Stimulated activated CD4-positive, alpha-beta T cell treated with anti-CD3 and anti-CD28 coated beads, Interleukin-4, amount 100 ng/mL, for 48 hours (primary cell): ENCODE data around the gene ASPSCR1.

Source experiments
- DNase-seq, 2 donors: peaks; one replicate each; pipeline ENCODE4 v3.0.0-alpha.2; 2020; ENCODE audit warnings: low read depth in 2 of 2

Gene ASPSCR1

DNA sequence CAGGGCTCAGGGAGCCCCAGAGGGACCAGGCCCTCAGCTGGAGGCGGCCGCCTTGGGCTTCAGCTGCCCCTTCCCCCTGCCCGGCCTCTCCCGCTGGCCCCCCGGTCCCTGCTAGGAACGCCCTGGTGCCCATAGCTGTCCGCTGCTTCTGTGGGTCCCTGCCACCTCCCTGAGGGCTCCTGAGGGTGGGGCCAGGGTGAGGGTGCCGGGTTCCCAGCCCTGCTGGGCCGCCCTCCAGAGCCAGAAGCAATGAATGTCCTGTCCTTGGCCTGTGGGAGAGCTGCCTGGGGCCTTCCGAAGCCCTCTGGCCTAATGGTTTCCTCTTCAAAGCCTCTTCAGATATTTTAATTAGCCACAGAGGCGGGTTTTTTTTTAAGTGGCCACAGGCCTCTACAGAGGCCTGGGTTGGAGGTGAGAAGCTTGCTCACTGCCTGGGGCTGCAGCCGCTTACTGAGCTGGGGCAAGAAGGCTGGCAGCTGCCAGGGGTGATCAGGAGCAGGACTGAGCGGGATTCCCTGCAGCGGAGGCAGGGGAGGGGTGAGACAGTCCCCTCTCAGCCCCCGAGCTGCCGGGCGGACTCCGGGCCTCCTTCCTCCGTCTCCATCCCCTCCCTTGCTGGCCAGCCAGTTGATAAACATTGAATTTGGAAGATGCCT is 35.3 kb downstream of the ASPSCR1 start:
- DNase-seq, result no peak

DNA sequence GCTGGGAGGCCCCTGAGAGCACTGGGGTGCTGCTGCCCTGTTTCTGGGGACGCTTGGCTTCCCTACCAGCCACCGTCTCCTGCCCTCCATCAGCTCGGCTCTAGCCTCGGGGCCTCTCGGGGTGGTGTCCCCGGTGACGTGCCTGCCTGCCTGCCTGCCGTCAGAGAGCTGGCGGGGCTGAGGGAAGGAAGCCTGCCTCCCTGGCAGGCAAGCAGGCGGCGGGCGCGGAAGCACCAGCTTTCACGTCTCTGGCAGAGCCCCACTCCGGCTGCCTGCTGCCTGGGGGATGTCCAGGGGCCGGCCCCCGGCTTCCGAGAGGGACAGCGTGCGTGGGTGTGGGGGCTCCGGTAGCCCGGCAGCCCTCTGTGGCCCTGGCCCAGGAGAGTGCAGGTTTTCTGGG is 35.9 kb downstream of the ASPSCR1 start:
- DNase-seq, result no peak

DNA sequence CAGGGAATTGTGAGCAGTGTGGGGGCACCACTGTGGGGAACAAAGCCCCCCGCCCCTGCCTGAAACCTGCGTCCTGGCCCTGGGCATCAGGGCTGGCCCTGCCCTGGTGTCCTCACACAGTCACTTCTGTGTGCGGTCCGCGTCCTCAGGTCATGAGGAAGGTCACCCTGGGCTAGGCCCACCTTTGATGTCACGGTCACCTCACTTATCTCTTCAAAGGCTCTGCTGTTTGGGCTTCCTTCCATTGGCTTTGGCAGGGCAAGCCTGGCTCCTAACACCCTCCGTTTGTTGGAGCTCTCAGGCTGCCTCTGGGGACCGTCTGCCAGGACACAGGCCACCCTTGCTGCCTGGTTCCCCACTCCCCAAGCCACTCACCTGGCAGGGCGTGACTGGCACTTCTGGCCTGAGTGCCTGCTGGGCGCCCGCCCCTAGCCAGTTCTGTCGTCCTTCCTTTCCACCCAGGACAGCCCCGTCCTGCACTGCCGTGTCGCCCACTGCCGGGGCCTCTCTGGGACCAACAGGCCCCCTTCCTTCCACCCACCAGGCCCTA is 36.4 kb downstream of the ASPSCR1 start:
- no peak for DNase-seq

DNA sequence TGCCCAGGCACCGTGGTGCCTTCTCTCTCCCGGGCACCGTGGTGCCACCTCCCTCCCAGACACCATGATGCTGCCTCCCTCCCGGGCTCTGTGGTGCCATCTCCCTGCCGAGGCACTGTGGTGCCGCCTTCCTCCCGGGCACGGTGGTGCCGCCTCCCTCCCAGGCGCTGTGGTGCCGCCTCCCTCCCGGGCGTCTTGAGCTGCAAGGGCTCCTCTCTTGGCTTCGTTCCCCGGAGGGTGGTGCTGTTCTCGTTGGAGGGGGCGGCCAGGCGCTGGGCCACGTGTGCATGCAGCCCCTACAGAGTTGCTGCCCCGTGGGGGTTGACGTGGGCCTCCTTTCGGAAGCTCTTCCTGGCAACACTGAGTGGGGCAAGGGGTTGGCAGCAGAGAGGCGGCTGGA is 37.0 kb downstream of the ASPSCR1 start:
- no peak for DNase-seq

DNA sequence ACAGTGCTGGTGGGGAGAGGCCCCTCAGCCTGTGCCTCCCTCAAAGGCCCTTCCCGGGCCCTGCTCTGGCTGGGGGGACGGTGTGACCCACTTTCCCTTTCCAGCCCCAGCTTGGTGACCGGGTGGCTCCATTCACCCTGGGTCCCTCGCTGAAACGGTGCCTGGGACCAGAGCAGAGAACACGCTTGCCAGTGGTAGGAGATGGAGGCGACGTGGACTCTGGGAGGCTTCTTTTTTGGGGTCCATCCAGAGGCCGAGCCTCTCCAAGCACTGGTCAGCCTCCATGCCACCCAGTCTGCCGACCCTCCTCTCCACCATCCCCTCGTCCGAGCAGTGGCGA is 37.5 kb downstream of the ASPSCR1 start:
- DNase-seq, result no peak

DNA sequence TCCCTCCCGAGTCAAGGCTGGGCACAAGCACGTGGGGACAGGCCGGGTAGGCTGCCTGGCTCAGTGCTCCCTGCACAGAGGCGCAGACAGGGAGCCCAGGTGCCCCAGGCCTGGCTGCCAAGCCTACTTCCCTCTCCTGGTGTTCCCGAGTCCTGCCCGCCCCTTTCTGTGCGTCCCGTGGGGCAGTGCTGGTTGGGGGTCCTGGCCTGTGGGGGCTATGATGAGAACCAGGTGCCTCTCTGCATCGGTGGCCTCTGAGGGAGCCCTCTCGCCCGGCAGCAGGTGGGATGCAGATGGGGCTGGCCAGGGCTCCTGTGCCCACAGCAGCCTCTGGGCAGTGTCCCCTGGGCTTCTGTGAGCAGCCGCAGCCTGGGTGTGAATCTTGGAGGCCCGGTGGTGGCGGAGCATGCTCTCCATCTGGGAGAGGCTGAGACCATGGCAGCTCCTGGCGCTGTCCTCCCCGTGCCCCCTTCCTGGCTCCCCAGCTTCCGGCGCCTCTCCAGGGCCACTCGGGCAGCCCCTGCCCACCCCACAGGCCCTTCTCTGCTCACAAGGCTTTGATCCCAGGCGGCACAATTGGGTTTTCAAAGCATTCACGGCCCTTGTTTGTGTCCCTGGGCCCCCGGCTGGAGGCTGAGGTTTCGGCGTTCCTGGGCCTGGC is 38.0 kb downstream of the ASPSCR1 start:
- no peak for DNase-seq

DNA sequence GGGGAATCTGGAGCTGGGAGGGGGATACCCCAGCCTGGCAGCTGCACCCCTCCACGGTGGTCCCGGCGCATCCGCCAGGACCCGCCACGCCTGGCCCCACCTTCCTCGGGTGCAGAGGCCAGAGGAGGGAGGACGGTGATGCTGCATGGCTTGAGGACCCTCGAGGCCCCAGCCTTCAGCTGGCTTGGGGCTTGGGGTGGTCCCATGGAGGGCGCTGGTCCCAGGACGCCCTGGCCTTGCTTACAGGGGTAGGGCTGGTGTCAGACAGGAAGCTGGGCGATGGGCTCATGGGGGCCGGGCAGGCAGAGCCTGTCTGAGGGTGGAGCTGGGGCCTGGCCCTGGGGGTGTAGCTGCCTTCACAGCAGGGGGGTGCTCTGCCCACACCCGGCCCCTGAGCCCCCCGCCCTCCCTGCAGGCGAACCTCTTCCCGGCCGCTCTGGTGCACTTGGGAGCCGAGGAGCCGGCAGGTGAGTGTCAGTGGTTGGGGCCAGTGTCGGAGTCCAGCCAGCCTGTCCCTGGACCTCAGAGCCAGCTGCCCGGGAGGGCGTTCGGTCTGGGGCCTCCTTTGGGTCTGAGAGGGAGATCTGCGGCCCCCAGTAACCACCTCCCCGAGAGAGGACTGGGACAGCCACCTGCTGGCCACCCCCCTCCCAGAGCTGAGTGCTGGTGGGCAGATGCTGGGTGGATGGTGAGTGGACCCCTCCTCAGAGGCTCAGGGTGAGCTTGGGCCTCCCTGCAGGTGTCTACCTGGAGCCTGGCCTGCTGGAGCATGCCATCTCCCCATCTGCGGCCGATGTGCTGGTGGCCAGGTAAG is 38.8 kb downstream of the ASPSCR1 start:
- DNase-seq, result no peak

DNA sequence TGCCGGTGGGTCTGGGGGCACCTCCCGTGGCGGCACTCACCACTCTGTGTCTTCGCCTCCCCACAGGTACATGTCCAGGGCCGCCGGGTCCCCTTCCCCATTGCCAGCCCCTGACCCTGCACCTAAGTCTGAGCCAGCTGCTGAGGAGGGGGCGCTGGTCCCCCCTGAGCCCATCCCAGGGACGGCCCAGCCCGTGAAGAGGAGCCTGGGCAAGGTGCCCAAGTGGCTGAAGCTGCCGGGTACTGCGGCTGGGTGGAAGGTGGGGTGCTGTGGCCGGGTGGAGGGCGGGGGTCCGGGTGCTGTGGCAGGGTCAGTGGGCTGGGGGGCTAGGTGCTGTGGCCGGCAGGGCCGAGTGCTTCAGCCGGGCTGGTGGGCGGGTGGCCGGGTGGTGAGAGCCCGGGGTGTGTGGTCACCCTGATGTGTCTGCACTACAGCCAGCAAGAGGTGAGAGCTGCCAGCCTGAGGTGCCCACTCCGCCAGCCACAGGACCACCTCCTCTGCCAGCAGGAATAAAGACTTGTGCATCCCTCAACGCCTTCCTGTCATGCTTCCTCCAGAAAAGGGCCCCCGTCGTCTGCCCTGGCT is 39.5 kb downstream of the ASPSCR1 start:
- no peak for DNase-seq

DNA sequence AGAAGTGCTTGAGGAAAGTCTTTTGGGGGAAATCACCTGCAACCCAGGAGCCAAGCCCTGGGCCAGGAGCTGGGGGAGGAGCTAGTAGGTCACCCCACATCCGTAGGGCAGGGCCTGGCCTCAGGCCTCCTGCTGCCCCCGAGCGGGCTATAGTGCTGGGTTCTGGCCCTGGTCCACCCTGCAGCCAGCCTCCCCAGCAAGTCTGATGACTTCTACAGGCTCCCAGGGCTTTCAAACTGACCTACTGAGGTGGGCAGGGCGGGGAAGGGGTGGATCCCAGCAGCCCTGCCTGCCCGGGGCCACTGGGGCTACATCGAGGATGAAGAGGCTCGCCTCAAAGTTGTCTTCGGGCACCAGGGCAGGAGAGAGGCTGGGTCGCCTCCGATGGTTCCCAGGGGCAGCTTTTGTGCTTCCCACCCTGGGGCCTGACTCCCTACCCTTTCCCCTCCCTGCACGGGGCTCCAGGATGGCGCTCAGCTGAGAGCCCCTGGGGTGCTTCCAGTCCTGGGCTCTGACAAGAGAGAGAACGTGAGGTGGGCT is 40.3 kb downstream of the ASPSCR1 start:
- no peak for DNase-seq

DNA sequence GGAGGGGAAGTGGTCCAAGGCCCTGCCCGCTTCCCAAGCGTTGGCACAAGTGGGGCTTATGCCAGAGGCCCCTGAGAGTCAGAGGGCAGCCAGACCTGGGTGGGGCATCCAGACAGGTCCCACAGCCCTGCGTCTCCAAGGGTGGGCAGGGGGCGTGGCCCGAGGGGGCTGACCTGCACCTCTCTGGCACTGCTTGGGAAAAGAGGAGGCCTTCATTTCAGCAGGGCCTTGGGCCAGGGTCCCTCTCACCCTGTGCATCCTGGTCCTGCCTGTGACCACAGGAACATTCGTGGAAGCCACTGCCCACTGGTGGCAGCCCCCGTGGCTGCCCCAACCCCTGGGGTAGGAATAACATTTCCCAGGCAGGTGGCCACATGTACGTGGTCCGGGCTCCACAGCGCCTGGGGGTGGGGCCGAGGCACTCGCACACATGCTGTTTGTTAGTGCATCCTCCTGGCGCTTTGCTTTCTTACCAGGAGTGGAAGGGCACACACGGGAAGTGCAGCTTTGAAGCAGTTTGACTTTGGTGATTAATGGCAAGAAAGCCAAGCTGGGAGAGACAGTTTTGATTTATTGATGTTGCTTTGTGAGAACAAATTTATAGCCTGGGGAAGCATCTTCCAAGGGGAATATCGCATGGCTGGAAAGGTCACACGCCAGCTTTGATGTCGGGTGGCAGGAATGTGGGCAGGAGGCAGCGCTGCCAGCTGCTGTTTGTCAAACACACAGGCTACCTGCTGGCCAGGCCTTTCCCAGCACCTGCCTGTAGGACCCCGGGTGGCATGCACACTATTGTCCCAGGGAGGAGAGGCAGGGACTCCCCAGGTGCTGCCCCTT is 40.9 kb downstream of the ASPSCR1 start:
- no peak for DNase-seq

DNA sequence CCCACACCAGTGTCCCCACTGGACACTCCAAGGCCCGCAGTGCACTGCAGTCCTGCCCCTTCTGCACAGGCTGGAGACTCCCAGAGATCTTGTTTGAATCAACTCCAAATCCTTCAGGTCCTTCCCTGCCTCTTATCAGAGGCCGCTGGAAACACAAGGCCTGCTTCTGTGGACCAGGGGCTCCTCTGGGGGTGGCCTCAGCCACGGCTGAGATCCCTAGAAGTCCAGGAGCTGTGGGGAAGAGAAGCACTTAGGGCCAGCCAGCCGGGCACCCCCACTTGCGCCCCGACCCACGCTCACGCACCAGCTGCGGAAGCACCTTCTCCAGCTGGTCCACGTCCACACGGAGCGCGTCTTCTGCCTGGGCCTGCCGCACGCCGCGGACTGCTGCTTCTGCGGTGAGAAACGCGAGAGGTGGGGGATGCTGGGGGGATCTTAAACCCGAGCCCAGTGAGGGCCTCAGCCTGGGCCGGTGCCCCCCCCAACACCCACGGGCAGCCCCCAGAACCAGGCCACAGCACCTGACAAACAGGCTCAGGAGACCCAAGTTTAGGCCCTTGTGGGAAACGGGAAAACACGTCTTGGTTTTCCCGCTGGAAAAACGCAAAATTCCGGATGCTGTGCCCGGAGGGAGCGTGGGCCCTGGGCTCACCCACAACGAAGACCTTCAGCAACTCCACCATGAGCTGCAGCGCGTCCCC is 41.7 kb downstream of the ASPSCR1 start:
- DNase-seq, result no peak

DNA sequence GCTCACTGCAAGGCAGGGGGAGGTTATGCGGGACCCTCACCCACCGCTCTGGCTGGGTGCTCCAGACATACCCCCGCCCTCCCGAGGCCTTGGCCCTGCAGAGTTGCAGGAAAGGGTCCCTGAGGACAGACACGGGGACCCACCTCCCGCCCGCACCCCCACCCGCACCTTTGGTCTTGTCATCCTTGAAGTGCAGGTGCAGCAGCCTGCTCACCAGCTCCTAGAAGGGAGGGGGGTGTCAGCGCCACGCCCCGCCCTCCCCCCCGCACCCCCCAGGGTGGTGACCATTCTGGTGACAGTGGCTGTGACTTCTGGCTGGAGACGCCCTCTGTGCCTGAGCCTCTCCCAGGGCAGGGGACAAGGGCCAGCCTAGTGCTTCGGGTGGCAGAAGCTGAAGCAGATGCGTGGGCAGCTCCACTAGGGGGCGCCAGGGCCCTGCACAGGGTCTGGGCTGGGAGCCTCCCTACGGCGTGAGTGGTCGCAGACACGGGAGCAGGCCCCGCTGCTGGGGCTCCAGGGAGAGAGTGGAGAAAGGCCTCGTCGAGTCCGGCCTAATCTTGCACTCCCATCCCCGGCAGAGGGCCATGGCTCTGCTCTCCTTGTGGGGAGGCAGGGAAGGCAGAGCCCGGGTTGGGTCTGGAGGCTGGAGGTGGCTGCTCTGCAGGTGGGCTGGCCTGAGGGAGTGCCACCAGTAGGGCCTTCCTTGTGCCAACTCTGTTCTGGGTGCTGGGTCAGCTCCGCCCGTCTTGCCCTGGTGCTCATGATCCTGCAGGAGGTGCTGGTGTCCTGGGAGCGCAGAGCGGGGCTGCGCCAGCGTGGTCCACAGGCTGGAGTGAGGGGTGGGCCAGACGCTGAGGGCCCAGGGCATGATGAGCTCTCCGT is 42.5 kb downstream of the ASPSCR1 start:
- peak; percentile 70 to 74 for DNase-seq

DNA sequence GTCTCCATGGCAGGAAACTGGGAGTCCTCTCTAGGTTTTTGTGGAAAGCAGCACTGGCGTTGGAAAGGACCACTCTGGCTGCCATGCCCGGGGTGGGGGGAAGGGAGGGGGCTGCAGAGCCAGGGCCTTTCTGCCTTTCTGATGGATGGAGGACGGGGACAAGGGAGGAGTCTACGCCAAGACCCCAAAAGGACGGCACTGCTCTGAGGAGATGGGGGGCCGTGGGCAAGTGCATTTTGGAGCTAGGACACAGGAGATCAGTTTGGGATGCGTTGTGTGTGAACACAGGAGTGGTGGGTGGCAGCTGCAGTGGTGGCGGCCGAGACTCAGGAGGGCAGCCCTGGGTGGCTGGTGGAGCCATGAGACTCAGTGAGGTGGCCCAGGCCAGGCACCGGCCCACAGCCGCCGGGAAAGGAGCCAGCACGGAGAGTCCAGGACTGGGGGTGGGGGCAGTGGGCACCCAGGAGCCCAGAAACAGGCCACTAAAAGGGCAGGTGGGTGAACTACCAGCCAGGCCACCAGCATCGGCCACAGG is 43.2 kb downstream of the ASPSCR1 start:
- no peak for DNase-seq

DNA sequence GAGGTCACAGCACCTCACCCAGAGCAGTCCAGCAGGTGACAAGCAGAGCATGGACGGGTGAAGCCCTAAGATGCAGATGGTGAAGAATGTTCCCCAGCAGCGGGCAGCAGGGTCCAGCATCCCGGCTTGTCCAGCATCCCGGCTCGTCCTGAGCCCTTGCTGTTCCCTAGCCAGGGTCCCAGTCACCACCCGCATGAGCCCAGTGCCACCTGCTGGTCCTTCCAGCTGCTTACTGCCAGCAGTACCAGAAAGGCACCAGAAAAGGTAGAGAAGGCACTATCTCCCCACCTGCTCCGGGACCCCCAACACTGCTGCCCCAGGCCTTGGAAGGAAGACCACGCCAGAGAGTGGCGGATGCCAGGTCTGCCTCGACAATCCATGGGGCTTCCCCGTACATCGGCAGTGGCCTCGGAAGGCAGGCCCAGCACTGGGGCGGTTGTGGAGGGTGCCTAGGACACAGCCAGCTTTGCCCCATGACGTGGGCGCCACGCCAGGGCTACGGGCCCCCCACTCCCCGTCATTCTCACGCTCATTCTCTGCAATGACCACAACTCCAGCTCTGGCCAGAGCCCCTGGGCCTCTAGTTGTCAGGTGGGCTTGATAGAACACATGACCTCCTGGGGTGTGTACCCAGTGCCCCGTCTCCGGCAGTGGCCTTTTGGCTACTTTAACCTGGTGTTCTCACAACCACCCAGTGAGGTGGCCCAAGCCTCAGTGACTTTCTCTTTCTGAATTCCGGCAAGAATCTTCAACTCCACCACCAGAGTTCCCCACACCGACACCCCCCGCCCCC is 43.9 kb downstream of the ASPSCR1 start:
- peak in 1 of 2 donors; percentile 57 for DNase-seq

DNA sequence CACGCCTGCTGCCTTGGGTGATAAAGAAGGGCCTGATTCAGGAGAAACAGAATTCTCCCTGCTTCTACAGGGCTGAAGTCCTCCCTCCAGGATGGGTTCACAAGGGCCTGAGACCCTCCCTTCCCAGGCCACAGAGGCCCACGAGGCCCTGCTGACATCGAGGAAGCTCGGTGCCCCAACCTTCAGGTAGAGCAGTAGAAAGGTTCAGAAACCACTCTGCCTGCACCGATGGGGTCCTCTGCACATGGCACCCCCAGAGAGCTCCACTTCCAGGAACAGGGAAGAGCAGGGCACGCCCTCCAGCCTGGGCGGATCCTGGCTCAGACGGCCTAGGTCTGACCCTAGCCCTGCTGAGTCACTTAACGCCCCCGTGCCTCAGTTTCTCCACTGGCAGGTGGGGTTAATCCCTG is 44.5 kb downstream of the ASPSCR1 start:
- no peak for DNase-seq

DNA sequence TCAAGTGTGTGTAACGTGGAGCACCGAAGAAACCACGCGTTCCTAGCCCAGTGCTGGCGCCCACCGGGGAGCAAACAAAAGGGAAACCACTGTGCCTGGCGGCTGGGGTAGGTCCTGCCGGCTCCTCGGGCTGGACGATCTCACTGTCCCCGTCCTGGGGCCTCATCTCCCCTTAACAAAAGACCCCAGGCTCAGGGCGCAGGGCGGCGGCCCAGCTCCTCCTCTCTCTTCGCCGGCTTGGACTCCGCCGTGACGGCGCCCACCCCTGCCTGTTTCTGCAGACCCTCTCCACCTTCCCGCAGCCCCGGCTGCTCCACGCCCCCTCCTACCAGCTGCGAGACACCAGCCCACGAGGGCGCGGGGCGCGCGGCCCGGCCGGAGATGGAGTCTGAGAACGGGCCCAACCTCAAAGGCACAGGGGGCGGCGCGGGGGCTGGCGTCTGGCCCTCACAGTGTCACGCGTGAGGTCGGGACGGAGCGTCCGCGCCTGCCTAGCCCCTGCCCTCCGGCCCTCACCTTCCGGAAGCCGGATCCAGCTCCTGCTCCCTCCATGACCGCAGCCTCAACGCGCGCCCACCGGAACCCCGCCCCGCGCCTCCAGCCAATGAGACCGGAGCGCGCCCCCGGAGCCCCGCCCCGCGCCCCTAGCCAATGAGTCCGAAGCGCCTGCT is 45.0 kb downstream of the ASPSCR1 start, which contains the start of gene CENPX:
Gene CENPX, minus strand, starts transcription at position 569 of the 671 bp plus-strand sequence. Its CDS starts 17 bp downstream, at position 552.
- DNase-seq, result no peak

DNA sequence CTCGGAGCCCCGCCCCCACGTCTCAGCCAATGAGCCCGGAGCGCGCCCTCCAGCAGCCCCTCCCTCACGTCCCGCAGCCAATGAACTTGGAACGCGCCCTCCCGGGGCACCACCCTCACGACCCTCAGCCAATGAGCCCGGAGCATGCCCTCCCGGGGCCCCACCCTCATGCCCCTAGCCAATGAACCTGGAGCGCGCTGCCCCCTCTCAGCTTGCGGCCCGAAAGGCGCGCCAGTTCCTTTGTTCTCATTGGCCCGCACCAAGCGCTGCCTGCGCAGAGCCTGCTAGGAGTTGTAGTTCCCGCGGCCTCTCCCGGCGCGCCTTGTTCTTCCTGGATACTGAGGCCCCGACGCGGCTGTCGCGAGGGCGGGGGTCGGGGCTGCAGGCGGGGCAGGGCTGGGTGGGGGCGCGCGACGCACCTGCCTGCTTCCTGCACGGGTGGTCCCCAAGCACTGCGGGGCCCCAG is 45.6 kb downstream of the ASPSCR1 start, which contains the start of gene LRRC45:
Gene LRRC45, plus strand, starts transcription at position 325 of the 466 bp plus-strand sequence. CDS start 339 bp downstream, outside the sequence.
- DNase-seq, result peak; percentile 100
